OCI-LY3 (cell line): ENCODE data around the gene NR3C2.

ENCODE experiments used
- CTCF ChIP-seq: fragments of 200-600, 300-600 bp; sonication (generic); IDR thresholded peaks from 2 replicates; pipeline ENCODE4 v1.5.1; 2014; ENCODE audit warnings: antibody characterized with exemption, low read length, low read depth
- EZH2phosphoT487 ChIP-seq: fragments of 200-600 bp; shearing (Covaris generic); IDR thresholded peaks from 2 replicates; pipeline ENCODE4 v1.6.1; 2018; ENCODE audit warnings: antibody characterized with exemption, mixed run types, low read depth

- TF ChIP-seq CTCF: no peak
- TF ChIP-seq EZH2phosphoT487: no peak
Observed at GRCh38 chr4:148305751-148306150, 136.5 kb downstream of the NR3C2 start.
